NOMO-1 treated with DMSO at 0.1 percent for 48 hours (cell line): Measurements from ENCODE around the gene MRNIP.

Experiments
- DNase-seq: peaks from one replicate; lab custom pipeline; 2025; ENCODE audit not compliant: unreplicated experiment; lab: John Stamatoyannopoulos, UW

Gene MRNIP

DNA sequence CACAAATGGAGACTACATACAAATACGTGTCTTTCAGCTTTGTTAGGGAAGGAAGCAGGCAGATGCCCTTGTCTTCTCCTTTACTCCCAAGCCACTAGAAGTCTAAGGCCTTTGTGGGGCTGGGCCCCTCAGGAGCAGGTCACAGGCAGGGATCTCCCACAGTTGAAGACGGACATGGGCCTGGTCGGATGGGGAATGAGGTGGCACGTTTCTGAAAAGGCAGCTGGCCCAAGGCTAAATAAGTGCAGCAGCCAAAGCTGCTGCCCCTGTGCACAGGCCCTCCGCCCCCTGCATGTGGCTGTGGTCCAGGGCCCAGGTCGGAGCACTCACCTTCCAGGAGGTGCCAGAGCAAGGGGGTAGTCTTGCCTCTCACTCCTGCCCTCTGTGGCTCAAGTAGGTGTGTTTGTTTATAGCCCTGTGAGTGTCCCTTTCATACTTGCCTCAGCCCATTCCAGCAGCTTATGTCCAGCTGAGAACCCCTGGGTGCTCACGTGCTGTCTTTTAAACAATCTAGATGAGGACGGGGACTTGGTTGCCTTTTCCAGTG lies 36.1 kb downstream of the MRNIP start:
- no peak for DNase-seq

DNA sequence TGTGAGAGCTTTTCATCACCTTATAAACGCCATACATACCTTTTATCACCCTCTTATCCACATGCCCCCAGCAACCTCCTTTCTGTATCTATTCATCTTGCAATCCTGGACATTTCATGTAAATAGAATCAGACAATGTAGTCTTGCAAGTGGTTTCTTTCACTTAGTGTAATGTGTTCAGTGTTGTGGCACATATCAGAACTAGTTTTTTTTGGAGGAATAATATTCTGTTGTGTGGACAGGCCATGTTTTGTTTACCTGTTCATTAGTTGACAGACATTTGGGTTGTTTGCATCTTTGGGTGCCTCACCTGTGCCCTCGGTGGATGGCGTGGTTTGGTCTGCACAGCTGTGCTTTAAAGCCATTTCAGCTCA lies 36.6 kb downstream of the MRNIP start:
- no peak for DNase-seq

DNA sequence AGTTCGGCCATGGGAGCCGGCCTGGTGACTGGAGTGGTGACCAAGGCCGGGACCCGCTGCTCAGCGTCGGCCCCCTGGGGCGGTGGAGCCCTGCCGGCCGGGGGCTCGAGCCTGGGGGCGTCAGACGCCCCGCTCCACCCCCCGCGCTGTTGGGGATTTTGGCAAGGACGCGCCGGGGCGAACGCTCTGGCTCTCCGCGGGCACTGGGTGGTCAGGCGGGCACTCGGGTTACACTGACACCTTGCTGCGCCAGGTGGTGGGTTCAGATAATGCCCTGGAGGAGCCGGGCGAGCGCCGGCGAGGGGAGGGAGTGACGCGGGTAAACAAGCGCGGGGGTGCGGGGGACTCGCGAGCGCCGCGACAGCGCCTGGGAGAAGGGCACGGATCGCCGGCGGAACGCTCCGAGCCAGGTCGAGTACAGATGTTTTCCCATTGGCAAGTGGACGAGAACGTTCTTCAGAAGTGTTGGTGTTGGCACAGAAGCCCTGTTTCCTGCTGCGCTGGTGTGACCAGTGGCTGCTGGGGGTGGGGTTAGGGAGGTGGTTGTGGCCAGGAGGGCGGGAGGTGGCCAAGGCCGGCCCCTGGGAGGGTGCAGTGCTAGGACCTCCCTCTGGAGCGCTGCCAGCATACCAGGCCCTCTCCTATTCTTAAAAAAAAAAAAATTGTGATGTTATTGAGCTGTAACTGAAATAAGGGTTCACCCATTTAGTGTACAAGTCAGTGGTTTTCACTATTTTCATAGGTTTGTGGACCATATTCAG lies 37.1 kb downstream of the MRNIP start:
- peak; percentile 84 for DNase-seq

DNA sequence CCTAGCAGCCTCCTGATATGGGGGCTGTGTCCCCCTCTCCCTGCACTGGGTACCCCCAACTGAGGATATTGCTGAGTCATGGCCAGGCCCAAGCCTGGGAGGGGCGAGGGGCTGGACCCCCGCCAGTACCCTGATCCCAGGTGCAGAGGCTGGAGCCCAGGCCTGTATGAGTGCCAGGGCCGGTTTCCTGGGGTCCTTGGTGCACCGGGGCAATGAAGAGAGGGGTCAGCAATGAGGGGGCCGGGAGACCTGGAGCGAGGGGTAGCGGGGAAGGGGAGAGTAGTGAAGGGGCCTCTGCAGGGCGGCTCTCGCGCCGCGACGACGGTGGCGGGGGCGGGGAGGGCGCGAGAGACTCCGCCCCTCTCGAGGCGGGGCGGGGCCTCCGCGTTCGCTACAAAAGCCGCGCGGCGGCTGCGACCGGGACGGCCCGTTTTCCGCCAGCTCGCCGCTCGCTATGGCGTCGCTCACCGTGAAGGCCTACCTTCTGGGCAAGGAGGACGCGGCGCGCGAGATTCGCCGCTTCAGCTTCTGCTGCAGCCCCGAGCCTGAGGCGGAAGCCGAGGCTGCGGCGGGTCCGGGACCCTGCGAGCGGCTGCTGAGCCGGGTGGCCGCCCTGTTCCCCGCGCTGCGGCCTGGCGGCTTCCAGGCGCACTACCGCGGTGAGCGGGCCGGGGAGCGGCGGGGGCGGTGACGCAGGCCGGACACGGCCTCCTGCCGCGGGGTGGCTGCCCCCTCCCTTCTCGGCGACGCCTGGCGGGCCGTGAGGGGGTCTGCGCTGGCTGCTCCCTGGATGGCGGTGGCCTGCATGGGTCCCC lies 37.9 kb downstream of the MRNIP start, which contains the start of gene SQSTM1:
Gene SQSTM1, plus strand, starts transcription at position 423 of the 815 bp plus-strand sequence. Its CDS starts 32 bp downstream, at position 455.
- DNase-seq, result peak; percentile 62

DNA sequence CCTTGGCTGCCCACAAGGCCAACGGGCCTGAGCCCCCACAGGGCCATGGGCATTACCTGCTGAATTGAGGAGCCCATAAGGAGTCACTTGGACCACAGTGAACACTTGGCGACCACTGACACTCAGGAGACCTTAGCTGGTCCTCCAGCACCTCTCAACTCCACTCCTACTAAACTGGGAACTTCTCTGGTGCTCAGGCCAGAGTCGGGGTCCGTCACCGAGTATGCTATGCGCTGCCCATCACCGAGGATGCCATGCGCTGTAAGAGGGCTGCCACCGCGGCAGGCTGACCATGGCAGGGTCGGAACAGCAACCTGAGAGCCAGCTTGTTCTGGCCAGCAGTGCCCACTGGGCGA lies 38.5 kb downstream of the MRNIP start:
- no peak for DNase-seq

DNA sequence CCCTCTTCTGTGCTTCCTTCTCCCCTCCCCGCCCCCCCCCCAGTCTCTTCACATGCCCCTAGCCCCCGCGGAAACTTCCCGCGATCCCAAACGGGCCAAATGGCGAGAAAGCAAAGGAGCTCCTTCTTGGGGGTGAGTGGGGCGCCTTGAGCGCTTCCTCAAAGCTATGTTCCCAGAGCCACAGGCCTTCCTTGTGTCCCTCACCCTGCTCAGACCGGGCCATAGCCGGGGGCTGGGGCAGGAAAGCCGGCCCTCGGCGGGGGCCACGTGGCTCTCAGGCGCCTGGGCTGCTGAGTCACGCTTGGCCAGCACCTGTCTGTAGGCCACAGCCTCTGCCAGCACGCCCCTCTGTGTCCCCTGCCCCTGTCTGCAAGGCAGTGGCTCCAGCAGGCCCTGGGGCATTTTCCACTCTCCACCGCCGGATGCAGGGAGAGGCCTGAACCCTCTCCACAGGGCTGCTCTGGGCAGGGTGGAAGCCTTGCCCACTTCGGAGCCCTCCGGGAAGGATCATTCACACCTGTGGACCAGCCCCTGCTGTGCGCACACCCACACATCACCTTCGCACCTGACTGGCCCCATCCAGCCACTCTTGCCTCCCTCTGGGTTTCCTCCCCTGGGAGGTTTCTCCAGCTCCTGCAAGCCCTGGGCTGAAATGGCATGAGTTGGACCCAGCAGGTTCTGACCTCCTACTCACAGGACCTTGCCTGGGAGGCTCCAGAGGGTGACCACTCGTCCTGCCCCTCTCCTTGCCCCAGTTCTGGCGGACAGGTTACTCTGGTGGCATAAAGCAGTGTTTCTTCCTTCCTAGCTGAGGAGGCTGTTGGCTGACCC lies 39.1 kb downstream of the MRNIP start:
- DNase-seq, result peak; percentile 58

DNA sequence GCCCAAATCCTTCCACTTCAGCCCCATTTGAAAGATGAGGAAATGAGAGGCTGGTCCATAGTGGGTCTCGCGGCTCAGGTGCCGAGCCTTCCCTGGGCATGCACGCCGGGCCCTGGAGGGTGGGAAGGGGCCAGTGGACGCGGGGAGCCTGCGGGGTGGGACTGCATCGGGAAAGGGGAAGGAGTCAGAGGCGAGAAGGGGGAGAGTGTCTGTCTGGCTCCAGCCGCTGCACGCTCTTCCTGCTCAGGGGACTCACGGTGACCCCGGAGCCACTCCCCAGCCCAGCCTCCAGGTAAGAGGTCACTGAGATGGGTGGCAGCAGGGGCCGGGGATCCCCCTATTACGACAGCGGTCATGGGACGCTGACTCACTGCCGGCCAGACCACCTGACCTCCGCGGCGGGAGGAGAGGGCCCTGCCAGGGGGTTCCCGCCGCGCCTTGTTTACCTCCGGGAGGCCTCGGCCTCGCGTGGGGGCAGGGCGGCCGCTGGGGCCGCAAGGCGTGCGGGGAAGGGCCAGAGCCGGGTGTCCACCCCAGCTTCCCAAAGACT lies 39.8 kb downstream of the MRNIP start:
- DNase-seq, result peak; percentile 93

DNA sequence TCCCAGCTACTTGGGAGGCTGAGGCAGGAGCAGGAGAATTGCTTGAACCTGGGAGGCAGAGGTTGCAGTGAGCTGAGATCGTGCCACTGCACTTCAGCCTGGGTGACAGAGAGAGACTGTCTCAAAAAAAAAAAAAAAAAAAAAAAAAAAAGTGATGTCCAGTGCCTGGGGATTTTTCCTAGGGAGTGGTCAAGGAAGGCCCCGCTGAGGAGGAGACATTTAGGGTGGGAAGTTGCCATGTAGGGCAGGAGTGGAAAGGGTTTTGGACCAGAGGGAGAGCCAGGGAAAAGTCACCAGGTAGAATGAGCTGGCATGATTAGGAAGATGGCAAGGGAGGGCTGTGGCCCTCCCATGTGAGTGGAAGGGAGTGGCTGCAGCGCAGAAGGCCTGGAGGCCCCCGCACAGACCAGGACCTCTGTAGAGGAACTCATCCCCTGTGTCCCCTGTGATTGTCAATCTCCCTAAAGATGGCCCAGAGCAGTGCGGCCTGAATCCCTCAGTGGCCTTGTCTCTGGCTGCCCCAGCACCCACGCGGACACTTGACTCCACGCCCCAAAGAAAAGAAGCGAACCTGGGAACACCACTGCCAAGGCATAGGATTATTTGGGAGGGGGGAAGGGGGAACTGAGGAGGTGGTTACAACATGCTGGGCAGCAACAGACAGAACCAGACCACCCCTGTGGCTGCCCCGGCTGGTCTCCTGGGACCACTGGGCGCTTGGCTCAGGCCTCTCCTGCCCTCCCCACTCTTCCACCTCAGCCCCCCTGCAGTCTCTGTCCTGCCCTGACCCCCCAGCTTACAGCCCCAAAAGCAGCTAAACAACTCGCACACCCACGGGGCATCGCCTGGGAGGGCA lies 40.5 kb downstream of the MRNIP start:
- no peak for DNase-seq

DNA sequence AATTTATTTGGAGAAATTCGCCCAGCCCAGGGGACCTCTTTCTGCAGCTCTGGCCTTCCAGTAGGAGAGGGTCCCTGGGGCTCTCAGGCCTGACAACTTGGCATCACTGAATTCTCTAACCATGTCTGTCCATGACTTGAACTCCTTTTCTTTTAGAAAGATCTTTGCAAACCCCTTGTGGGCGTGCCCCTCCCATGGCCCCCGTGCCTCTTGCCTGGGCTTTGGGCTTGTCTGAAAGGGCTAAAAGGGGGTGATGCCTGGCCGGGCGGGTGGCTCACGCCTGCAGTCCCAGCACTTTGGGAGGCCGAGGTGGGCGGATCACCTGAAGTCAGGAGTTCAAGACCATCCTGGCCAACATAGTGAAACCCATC lies 41.2 kb downstream of the MRNIP start:
- DNase-seq, result no peak

DNA sequence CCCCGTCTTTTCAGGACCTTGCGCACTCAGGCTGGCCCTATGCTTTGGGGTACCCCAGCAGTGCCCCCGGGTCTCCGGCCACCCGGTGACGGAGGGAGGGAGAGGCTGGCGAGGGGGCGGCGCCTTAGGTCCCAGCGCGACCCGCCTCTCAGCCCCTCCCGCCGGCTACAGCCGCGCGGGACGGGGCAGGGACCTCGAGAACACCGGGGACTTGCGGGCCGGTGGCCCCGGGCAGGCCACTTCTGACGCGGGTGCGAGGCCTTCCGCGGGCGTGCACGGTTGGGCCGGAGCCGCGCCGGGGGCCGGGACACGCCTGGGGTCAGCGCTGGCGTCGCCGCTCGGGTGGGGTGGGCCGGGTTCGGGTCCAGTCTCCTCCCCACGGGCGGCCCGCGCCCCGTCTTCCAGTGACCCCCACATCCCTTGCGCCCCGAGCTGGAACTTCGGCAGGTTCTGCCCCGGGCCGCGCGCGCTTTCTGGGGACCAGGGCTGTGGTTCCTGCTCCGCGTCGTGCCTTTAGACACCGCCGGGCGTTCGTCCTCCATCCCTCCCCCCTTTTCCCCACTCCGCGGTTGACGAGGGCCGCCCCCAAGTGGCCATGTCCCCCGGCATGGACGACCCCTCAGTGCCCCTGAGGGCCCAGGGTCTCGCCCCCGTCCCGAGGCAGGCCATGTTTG lies 41.7 kb downstream of the MRNIP start:
- no peak for DNase-seq

DNA sequence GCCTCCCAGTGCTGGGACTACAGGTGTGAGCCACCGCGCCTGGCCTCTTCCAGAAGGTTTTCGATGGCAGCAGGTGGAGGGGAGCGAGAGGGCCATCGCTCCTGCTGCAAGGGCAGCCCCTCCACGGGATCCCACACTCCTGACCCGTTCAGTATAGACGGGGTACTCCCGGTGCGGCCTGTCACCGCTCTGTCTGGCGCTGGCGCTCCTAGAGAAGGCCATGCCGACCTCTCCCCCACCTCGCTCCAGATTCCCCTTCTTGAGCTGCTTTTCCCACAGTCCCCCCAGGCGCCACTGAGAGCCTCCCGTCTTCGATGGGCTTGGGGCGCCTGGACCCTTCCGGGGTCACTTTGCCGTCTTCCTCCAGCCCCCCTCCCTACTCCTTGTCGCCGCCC lies 42.2 kb downstream of the MRNIP start:
- no peak for DNase-seq

DNA sequence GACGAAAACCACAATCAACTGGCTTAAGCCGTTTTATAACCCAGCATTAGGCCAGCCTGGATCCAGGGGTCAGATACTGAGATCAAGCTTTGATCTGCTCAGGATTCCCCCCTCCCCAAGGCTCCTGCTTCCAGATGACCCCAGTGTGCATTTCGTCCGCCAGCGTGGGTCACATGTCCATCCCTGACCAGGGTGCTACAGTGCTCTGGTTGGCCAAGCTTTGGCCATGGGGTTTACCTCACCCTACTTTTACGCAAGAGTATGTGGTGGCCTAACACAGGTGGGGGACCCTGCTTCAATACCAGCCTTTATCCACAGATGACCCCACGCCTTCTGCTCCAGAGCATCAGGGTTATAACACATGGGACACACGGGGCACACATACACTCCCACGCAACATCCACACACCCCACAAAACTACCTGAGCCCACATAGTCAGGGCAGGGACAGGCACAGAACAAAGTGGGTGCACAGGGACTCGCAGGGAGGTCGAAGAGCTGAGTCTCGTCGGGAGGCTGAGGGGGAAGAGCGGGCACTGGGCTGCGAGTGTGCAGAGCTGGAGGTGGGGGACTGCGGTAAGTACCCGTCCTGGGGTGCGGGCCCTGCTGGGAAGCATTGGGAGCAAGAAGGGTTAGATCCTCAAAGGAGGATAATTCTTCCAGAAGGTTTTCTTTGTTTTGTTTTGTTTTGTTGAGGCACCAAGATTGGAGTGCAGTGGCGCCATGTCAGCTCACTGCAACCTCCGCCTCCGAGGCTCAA lies 42.9 kb downstream of the MRNIP start:
- DNase-seq, result no peak

DNA sequence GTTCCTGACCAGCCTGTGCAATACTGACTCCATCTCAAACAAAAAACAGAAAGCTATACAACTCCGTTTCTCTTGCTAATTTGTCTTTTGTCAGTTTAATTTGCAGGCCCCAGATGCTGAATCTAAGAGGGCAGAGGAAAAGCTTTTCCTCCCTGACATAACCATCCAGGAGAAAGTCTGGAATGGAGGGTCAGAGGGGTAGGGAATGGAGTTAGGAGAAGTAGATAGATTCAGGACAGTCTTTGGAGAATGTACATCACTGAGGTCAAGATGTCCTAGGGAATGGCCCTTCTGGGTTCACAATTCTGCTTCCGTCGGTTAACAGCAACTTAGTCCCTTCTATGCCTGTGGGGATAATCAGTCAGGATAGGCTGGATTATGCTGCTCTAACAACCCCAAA lies 44.5 kb downstream of the MRNIP start:
- no peak for DNase-seq

DNA sequence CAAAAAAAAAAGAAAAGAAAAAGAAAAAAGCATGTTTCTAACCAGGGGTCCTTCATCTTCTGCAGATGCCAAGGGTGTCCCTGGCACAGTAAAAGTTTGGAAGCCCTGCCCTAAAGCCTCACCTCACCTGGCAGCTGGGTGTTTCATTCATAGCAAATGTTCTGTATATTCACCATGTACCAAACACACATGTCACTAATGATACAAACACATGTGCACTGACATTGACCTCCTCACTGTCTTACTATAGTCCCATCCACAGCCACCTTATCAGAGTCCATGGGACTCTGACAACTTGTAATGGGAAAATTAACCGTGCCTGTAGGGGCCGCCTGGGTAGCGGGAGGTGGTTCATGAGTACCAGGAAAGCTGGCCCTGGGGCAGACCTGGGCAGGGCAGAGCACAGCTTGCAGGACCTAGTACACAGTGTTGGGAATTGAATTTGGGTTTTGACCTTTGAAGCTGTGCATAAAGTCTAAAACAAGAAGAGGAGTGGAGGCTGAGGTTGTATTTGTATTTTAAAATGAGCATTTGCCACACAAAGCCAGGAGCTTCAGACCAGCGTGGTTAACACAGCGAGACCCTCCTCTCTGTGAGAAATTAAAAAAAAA lies 45.5 kb downstream of the MRNIP start:
- no peak for DNase-seq

DNA sequence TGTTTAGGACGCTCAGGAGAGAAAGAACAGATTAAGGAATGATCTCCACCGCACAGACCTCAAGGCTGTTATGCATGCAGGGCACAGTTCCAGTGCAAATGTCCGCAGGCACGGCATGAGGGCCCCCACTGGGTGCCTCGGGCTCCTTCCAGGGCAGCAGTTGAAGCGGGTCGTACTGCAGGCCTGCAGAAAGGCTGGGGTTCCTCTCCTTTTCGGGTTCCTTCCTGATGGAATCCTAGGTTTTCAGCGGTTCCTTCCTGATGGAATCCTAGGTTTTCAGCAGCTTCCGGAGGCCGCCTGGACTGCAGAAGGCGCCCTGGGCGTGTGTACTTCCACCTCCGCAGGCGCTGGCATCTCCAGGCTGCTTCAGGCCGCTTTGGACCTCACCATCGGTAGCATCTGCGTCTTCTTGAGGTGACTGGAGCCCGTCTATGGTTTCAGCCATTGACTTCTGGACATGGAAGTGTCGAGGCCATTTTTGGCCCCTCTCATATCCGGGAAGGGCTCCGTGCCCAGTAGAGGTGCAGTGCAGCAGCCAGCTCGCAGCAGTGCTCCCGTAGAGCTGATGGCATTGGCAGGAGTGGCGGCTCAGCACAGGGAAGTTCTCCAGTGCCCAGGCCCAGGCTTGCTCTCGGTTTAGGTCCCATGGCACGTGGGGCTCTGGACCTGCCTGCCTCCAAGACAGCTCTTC lies 46.3 kb downstream of the MRNIP start:
- no peak for DNase-seq

DNA sequence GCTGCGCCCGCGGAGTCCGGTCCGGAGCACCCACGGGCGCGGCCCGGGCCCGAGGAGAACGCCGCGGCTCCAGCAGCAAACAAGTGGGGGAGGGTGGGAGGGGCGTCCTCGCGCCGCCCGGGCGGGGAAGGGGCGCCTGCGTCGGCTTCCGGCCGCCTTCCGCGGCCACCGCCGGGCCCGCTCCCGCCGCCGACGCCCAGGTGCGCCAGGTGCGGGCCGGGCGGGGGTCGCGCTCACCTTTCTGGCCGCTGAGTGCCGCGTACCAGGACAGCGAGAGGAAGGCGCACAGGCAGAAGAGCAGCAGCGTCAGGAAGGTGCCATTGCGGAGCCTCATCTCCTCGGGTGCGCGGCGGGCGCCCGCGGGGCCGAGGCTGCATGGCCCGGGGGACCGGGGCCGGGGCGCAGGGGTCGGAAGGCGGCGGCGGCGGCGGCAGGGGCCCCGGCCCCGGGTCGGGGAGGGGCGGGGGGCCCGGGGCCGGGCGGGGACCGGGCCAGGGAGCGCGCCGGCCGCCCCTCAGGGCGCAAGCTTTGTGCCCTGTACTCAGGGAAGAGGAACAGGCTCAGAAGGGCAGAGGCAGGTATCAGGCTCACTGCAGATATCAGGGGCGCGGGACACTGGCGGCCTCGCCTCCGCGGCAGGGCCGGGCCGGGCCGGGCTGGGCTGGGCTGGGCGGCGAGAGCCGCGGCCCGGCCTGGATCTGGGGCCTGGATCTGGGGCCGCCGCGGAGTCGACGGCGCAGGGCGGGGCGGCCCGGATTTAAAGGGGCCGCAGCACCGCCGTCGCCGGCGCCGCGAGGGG lies 52.2 kb downstream of the MRNIP start, which contains the start of gene MGAT4B:
Gene MGAT4B, minus strand, starts transcription at position 617 of the 799 bp plus-strand sequence. Its CDS starts 283 bp downstream, at position 334.
- DNase-seq, result peak; percentile 71
